ENCODE measurements around the gene USF2.

Gene USF2

GRCh38 chr19:35246466-35247092 lies 22.2 kb upstream of the USF2 start:
- FAIRE-seq, result no peak

GRCh38 chr19:35247526-35248309 lies 21.0 kb upstream of the USF2 start:
- FAIRE-seq, result no peak

GRCh38 chr19:35248310-35249145 lies 20.2 kb upstream of the USF2 start, which contains the start of gene LSR:
LSR (plus strand) TSS chr19:35249002; CDS start chr19:35249023, 21 bp downstream.
- no peak for FAIRE-seq

- FAIRE-seq, result no peak
Observed at GRCh38 chr19:35249146-35249847, 19.5 kb upstream of the USF2 start.

GRCh38 chr19:35249848-35250711 lies 18.7 kb upstream of the USF2 start:
- FAIRE-seq, result no peak

GRCh38 chr19:35251456-35251855 lies 17.3 kb upstream of the USF2 start:
- no peak for FAIRE-seq

- FAIRE-seq, result no peak
Observed at GRCh38 chr19:35253316-35254286, 15.2 kb upstream of the USF2 start.

- FAIRE-seq, result no peak
Observed at GRCh38 chr19:35254341-35255297, 14.1 kb upstream of the USF2 start.

GRCh38 chr19:35256566-35256965 lies 12.2 kb upstream of the USF2 start:
- FAIRE-seq, result no peak

- FAIRE-seq, result no peak
Observed at GRCh38 chr19:35257113-35257461, 11.7 kb upstream of the USF2 start.

GRCh38 chr19:35260694-35261304 lies 8.0 kb upstream of the USF2 start:
- FAIRE-seq, result no peak

- FAIRE-seq, result no peak
Observed at GRCh38 chr19:35261356-35262100, 7.2 kb upstream of the USF2 start.

GRCh38 chr19:35262101-35262761 lies 6.5 kb upstream of the USF2 start:
- FAIRE-seq, result no peak

GRCh38 chr19:35264268-35265125 lies 4.3 kb upstream of the USF2 start:
- FAIRE-seq, result no peak

GRCh38 chr19:35265126-35265899 lies 3.4 kb upstream of the USF2 start:
- FAIRE-seq, result no peak
